Hepatocyte (in vitro differentiated cells): ENCODE data around the gene OOSP1.
"Not testable (repeated sequence)": the region's sequence is repeated elsewhere in the genome, so short reads cannot be mapped to it uniquely, and the experiment has no call there.

Source experiments
- EZH2 ChIP-seq: fragments of 200-600 bp; sonication (generic); IDR thresholded peaks from 2 replicates; pipeline ENCODE4 v1.6.1; 2016; ENCODE audit warnings: antibody characterized with exemption, mild to moderate bottlenecking, borderline replicate concordance
- TF ChIP-seq, protein P1 (sequence below): fragments of 200-600 bp; sonication (generic); IDR thresholded peaks from 2 replicates; pipeline ENCODE4 v1.5.1; 2016; ENCODE audit warnings: antibody characterized with exemption, mild to moderate bottlenecking; ENCODE audit not compliant: poor library complexity

DNA sequence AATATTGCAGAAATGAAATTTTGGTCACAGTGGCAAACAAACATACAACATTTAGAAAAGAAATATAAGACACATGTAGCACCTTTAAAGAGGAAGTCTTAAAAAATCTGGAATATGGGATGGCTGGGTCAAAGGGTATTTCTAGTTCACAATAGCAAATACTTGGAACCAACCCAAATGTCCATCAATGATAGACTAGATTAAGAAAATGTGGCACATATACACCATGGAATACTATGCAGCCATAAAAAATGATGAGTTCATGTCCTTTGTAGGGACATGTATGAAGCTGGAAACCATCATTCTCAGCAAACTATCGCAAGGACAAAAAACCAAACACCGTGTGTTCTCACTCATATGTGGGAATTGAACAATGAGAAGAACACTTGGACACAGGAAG, 34.7 kb upstream of the OOSP1 start:
- TF ChIP-seq, protein P1, sequence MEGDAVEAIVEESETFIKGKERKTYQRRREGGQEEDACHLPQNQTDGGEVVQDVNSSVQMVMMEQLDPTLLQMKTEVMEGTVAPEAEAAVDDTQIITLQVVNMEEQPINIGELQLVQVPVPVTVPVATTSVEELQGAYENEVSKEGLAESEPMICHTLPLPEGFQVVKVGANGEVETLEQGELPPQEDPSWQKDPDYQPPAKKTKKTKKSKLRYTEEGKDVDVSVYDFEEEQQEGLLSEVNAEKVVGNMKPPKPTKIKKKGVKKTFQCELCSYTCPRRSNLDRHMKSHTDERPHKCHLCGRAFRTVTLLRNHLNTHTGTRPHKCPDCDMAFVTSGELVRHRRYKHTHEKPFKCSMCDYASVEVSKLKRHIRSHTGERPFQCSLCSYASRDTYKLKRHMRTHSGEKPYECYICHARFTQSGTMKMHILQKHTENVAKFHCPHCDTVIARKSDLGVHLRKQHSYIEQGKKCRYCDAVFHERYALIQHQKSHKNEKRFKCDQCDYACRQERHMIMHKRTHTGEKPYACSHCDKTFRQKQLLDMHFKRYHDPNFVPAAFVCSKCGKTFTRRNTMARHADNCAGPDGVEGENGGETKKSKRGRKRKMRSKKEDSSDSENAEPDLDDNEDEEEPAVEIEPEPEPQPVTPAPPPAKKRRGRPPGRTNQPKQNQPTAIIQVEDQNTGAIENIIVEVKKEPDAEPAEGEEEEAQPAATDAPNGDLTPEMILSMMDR = not testable (repeated sequence)
- not testable (repeated sequence) for TF ChIP-seq EZH2
